Subcutaneous abdominal adipose tissue (tissue), 5 donors: ENCODE results near the gene PRRT1.

Source experiments
- H3K27ac ChIP-seq: one replicate; pipeline ENCODE4 v1.7.0; 2013; ENCODE audit warnings: low read depth, mild to moderate bottlenecking, inconsistent platforms, low read length, moderate library complexity
- H3K27me3 ChIP-seq, 5 donors: one replicate each; pipeline ENCODE4 v1.7.0; 2013; ENCODE audit warnings: low read length in 5 of 5, inconsistent platforms in 1 of 5; ENCODE audit not compliant: control insufficient read depth in 5 of 5, insufficient read depth in 4 of 5
- H3K36me3 ChIP-seq, 5 donors: one replicate each; pipeline ENCODE4 v1.7.0; 2013; ENCODE audit warnings: low read length in 5 of 5; ENCODE audit not compliant: control insufficient read depth in 5 of 5, insufficient read depth in 5 of 5
- H3K4me1 ChIP-seq, 5 donors: one replicate each; pipeline ENCODE4 v1.7.0; 2013; ENCODE audit warnings: low read length in 5 of 5, mild to moderate bottlenecking in 3 of 5, moderate library complexity in 1 of 5; ENCODE audit not compliant: control insufficient read depth in 5 of 5, insufficient read depth in 5 of 5
- H3K4me3 ChIP-seq, 5 donors: one replicate each; pipeline ENCODE4 v1.7.0; 2013; ENCODE audit warnings: low read length in 5 of 5, low read depth in 1 of 5
- H3K9ac ChIP-seq, 5 donors: one replicate each; pipeline ENCODE4 v1.7.0; 2013; ENCODE audit warnings: low read length in 5 of 5, mild to moderate bottlenecking in 4 of 5, moderate library complexity in 3 of 5
- H3K9me3 ChIP-seq, 5 donors: one replicate each; pipeline ENCODE4 v1.7.0; 2013; ENCODE audit warnings: low read length in 5 of 5; ENCODE audit not compliant: control insufficient read depth in 5 of 5
- donor health status: healthy.
- donor health status: healthy.
- donor health status: healthy.
- donor health status: healthy.
- donor health status: healthy.

Gene PRRT1

GRCh38 chr6:32181915-32182529, 30.3 kb upstream of the PRRT1 start:
- Histone ChIP-seq H3K36me3 (peaks cover 0 to 54% (median 32%) of the 10 kb centered on the region in 5 donors), H3K4me1 (peaks cover 8 to 59% (median 45%) of the 10 kb centered on the region in 5 donors), H3K27ac (peak overlapping the region; percentile 63), H3K4me3 (no peak overlapping the region), H3K27me3 (no peaks in the 10 kb centered on the region), H3K9me3 (no peaks in the 10 kb centered on the region), H3K9ac (peak overlapping the region in 1 of 5 donors; percentile 13)

GRCh38 chr6:32181148-32181702, 29.5 kb upstream of the PRRT1 start:
- no peak overlapping the region for H3K27ac ChIP-seq

GRCh38 chr6:32179766-32180405, 28.1 kb upstream of the PRRT1 start:
- Histone ChIP-seq H3K36me3 (peaks cover 0 to 42% (median 28%) of the 10 kb centered on the region in 5 donors), H3K4me1 (peaks cover 14 to 65% (median 51%) of the 10 kb centered on the region in 5 donors), H3K9me3 (no peaks in the 10 kb centered on the region), H3K9ac (peak overlapping the region in 1 of 5 donors; percentile 20), H3K27me3 (no peaks in the 10 kb centered on the region), H3K27ac (peak overlapping the region; percentile 93), H3K4me3 (peak overlapping the region in 1 of 5 donors; percentile 93)

More at GRCh38 chr6:32181148-32181702, 29.5 kb upstream of the PRRT1 start:
- Histone ChIP-seq H3K36me3 (peaks cover 0 to 46% (median 28%) of the 10 kb centered on the region in 5 donors), H3K9ac (no peak overlapping the region), H3K4me1 (peaks cover 10 to 59% (median 45%) of the 10 kb centered on the region in 5 donors), H3K27me3 (no peaks in the 10 kb centered on the region), H3K4me3 (no peak overlapping the region), H3K9me3 (no peaks in the 10 kb centered on the region)

- peaks cover 0 to 36% (median 27%) of the 10 kb centered on the region in 5 donors for H3K36me3 ChIP-seq
- peaks cover 14 to 66% (median 52%) of the 10 kb centered on the region in 5 donors for H3K4me1 ChIP-seq
- H3K9ac ChIP-seq: peak overlapping the region; percentile 66 to 87 (median 79)
- no peaks in the 10 kb centered on the region for H3K9me3 ChIP-seq
- peak overlapping the region; percentile 63 to 95 (median 85) for H3K4me3 ChIP-seq
- no peaks in the 10 kb centered on the region for H3K27me3 ChIP-seq
- H3K27ac ChIP-seq: peak overlapping the region; percentile 93
Measured at GRCh38 chr6:32178547-32179440, 27.1 kb upstream of the PRRT1 start.

GRCh38 chr6:32177788-32178546, 26.2 kb upstream of the PRRT1 start, which contains the start of gene RNF5:
Gene RNF5 (plus strand): TSS chr6:32178405. CDS start chr6:32178512, 107 bp downstream.
- H3K4me3 ChIP-seq: peak within 1 kb of the TSS; percentile 63 to 95 (median 85)
- H3K36me3 ChIP-seq: peaks cover 0 to 28% (median 19%) of the 10 kb centered on the region in 5 donors
- H3K27me3 ChIP-seq: no peaks in the 10 kb centered on the region
- peaks cover 14 to 60% (median 46%) of the 10 kb centered on the region in 5 donors for H3K4me1 ChIP-seq
- H3K9ac ChIP-seq: peak within 1 kb of the TSS; percentile 66 to 87 (median 79)
- peak within 1 kb of the TSS; percentile 93 for H3K27ac ChIP-seq
- no peaks in the 10 kb centered on the region for H3K9me3 ChIP-seq

- H3K4me1 ChIP-seq: peaks cover 14 to 59% (median 46%) of the 10 kb centered on the region in 5 donors
- H3K27ac ChIP-seq: peak overlapping the region; percentile 93
- H3K9me3 ChIP-seq: no peaks in the 10 kb centered on the region
- no peaks in the 10 kb centered on the region for H3K27me3 ChIP-seq
- H3K36me3 ChIP-seq: peaks cover 0 to 21% (median 12%) of the 10 kb centered on the region in 5 donors
- H3K9ac ChIP-seq: peak overlapping the region; percentile 56 to 74 (median 63)
- H3K4me3 ChIP-seq: peak overlapping the region; percentile 63 to 93 (median 78)
Measured at GRCh38 chr6:32177183-32177787, 25.5 kb upstream of the PRRT1 start.

GRCh38 chr6:32176476-32177182, 24.9 kb upstream of the PRRT1 start:
- Histone ChIP-seq H3K36me3 (peaks cover 0 to 16% (median 11%) of the 10 kb centered on the region in 5 donors), H3K27ac (peak overlapping the region; percentile 93), H3K9ac (peak overlapping the region; percentile 11 to 70 (median 57)), H3K27me3 (no peaks in the 10 kb centered on the region), H3K9me3 (no peaks in the 10 kb centered on the region), H3K4me1 (peaks cover 14 to 59% (median 46%) of the 10 kb centered on the region in 5 donors), H3K4me3 (peak overlapping the region; percentile 65 to 93 (median 81))

- Histone ChIP-seq H3K27ac (peak within 1 kb of the TSS; percentile 93), H3K9me3 (no peaks in the 10 kb centered on the region), H3K9ac (peak within 1 kb of the TSS; percentile 32 to 97 (median 88)), H3K36me3 (peaks cover 0 to 14% (median 8%) of the 10 kb centered on the region in 5 donors), H3K4me3 (peak within 1 kb of the TSS; percentile 76 to 93 (median 85)), H3K4me1 (peaks cover 14 to 59% (median 46%) of the 10 kb centered on the region in 5 donors), H3K27me3 (no peaks in the 10 kb centered on the region)
Measured at GRCh38 chr6:32175711-32176475, 24.2 kb upstream of the PRRT1 start, which contains the start of gene AGPAT1. Gene AGPAT1 (minus strand): TSS chr6:32176084. CDS start chr6:32171496, 4,588 bp downstream.
